Lower leg skin (tissue), 3 donors: ENCODE data around the gene PWP2.
"Not testable (repeated sequence)": the region's sequence is repeated elsewhere in the genome, so short reads cannot be mapped to it uniquely, and the experiment has no call there.

ENCODE experiments used
- POLR2A ChIP-seq, 2 donors: fragments of 450-650 bp; IDR thresholded peaks; one replicate each; pipeline ENCODE4 v1.6.1; 2016 to 2017; ENCODE audit warnings: antibody characterized with exemption in 2 of 2, mild to moderate bottlenecking in 1 of 2, moderate library complexity in 1 of 2
- TF ChIP-seq, protein P1 (sequence below), 3 donors: fragments of 450-650 bp; IDR thresholded peaks; one replicate each; pipeline ENCODE4 v1.5.1; 2016; ENCODE audit warnings: antibody characterized with exemption in 3 of 3, mild to moderate bottlenecking in 3 of 3, moderate library complexity in 2 of 3

DNA sequence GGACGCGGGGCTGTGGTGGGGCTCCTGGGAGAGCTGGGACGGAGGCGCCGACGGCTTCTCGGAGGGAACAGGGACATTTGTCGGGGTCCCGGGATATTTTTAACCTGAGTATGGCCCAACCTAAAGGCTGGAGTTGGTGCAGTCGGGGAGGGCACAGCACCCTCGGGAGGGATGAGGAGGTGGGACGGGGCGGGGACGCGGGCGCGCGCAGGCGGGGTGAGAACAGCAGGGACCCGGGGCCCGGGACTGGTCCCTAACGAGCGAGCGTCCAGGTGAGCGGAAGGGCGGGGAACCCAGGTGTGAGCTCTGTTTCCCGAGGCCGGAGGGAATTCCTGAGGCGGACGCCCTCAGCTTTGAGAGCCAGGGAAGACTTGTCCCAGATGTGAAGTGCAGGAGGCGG lies 390 bp downstream of the PWP2 start:
- TF ChIP-seq, protein P1, sequence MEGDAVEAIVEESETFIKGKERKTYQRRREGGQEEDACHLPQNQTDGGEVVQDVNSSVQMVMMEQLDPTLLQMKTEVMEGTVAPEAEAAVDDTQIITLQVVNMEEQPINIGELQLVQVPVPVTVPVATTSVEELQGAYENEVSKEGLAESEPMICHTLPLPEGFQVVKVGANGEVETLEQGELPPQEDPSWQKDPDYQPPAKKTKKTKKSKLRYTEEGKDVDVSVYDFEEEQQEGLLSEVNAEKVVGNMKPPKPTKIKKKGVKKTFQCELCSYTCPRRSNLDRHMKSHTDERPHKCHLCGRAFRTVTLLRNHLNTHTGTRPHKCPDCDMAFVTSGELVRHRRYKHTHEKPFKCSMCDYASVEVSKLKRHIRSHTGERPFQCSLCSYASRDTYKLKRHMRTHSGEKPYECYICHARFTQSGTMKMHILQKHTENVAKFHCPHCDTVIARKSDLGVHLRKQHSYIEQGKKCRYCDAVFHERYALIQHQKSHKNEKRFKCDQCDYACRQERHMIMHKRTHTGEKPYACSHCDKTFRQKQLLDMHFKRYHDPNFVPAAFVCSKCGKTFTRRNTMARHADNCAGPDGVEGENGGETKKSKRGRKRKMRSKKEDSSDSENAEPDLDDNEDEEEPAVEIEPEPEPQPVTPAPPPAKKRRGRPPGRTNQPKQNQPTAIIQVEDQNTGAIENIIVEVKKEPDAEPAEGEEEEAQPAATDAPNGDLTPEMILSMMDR (IDR thresholded peaks at IDR 0.05): not testable (repeated sequence)
- not testable (repeated sequence) for TF ChIP-seq POLR2A (IDR thresholded peaks at IDR 0.05)
